ENCODE data around the gene ILDR2. TPM values are rescaled to one million over a fixed set of nuclear protein-coding genes. Genes with fewer than 3 reads are reported as not detected.

ILDR2 gene
- total RNA-seq, 4 donors from 2014 or later, result 1.1 to 5.4 (median 1.7) TPM

- intact Hi-C loops (cut with DNase I; ENCODE audit: low total_unique reads), result no loop called here
- no peak for DNase-seq
- Histone ChIP-seq H3K27me3 (no peaks in the 10 kb centered on the region), H3K4me1 (peaks cover 8 to 20% (median 17%) of the 10 kb centered on the region in 4 donors), H3K27ac (no peak overlapping the region), H3K9me3 (no peaks in the 10 kb centered on the region), H3K36me3 (peaks cover 0 to 5% (median 0%) of the 10 kb centered on the region in 4 donors), H3K4me3 (no peak overlapping the region)
- 96 to 100% methylated on average over 2 to 4 of the region's 4 CpGs for WGBS, 2 donors (ENCODE audit: low coverage in 1 of 2)
- TF ChIP-seq EP300 (IDR thresholded peaks at IDR 0.05; ENCODE audit: low read depth) (no peak), CTCF (IDR thresholded peaks at IDR 0.05) (no peak), POLR2AphosphoS5 (IDR thresholded peaks at IDR 0.05) (no peak), POLR2A (IDR thresholded peaks at IDR 0.05) (no peak)
- in situ Hi-C loops (cut with MboI; ENCODE audit: low pct_ligation_motif_present in 1 of 4, low pct_unique_long_range_greater_than_20kb in 1 of 4, low sequenced_read_pairs in 3 of 4), result no loop called here
Observed at GRCh38 chr1:166870584-166870983, 104.8 kb downstream of the ILDR2 start.

- no peak for TF ChIP-seq POLR2A (IDR thresholded peaks at IDR 0.05)
- no peak for TF ChIP-seq EP300 (IDR thresholded peaks at IDR 0.05; ENCODE audit: low read depth)
- no peak for TF ChIP-seq POLR2AphosphoS5 (IDR thresholded peaks at IDR 0.05)
- WGBS, 2 donors (ENCODE audit: low coverage in 1 of 2), result 66 to 83% methylated on average over 3 of the region's 3 CpGs
Observed at GRCh38 chr1:166869318-166870099, 105.8 kb downstream of the ILDR2 start.

DNA sequence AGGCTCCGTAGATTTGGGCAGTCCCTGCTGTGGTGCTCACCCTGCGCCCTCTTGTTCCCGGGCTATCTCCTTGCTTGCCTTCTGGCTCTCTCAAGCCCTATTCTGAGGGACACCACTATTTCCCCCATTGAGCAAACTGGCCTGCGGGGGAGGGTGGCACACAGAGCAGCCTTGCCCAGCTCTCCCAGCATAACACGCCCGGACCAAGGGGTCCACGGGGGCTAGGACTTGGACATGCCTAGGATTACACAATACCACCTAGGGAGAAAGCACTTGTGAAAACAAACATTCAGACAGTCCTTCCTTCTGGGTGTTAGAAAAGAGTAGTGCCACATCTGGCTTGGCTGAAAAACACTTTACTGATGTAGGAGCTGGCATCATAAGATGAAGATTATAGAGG lies 106.7 kb downstream of the ILDR2 start:
- Histone ChIP-seq H3K27me3 (no peaks in the 10 kb centered on the region), H3K27ac (no peak overlapping the region), H3K4me1 (peaks cover 0 to 9% (median 4%) of the 10 kb centered on the region in 4 donors), H3K4me3 (no peak overlapping the region), H3K36me3 (peaks cover 0 to 15% (median 6%) of the 10 kb centered on the region in 4 donors), H3K9me3 (no peaks in the 10 kb centered on the region)
- in situ Hi-C loops (cut with MboI; ENCODE audit: low pct_ligation_motif_present in 1 of 4, low pct_unique_long_range_greater_than_20kb in 1 of 4, low sequenced_read_pairs in 3 of 4) (no loop called here), intact Hi-C loops (cut with DNase I; ENCODE audit: low total_unique reads) (no loop called here)
- DNase-seq, result no peak
- TF ChIP-seq CTCF (IDR thresholded peaks at IDR 0.05) (no peak), POLR2AphosphoS5 (IDR thresholded peaks at IDR 0.05) (no peak), POLR2A (IDR thresholded peaks at IDR 0.05) (no peak), EP300 (IDR thresholded peaks at IDR 0.05; ENCODE audit: low read depth) (no peak)
- WGBS, 2 donors (ENCODE audit: low coverage in 1 of 2), result 81 to 89% methylated on average over 3 to 7 of the region's 7 CpGs

More at GRCh38 chr1:166869318-166870099, 105.8 kb downstream of the ILDR2 start:
- in situ Hi-C loops (cut with MboI; ENCODE audit: low pct_ligation_motif_present in 1 of 4, low pct_unique_long_range_greater_than_20kb in 1 of 4, low sequenced_read_pairs in 3 of 4), result no loop called here
- Histone ChIP-seq H3K4me3 (no peak overlapping the region), H3K27ac (no peak overlapping the region), H3K9me3 (no peaks in the 10 kb centered on the region), H3K36me3 (peaks cover 0 to 6% (median 2%) of the 10 kb centered on the region in 4 donors), H3K4me1 (peaks cover 0 to 10% (median 6%) of the 10 kb centered on the region in 4 donors), H3K27me3 (no peaks in the 10 kb centered on the region)
- no peak for DNase-seq
- intact Hi-C loops (cut with DNase I; ENCODE audit: low total_unique reads), result no loop called here

- intact Hi-C loops (cut with DNase I; ENCODE audit: low total_unique reads), result no loop called here
- no peaks in the 10 kb centered on the region for H3K9me3 ChIP-seq
- no peak for TF ChIP-seq POLR2AphosphoS5 (IDR thresholded peaks at IDR 0.05)
- no peak for TF ChIP-seq CTCF (IDR thresholded peaks at IDR 0.05)
- TF ChIP-seq POLR2A (IDR thresholded peaks at IDR 0.05), result no peak
- DNase-seq, result no peak
- H3K36me3 ChIP-seq, result peaks cover 0 to 31% (median 13%) of the 10 kb centered on the region in 4 donors
- H3K27ac ChIP-seq, result no peak overlapping the region
- in situ Hi-C loops (cut with MboI; ENCODE audit: low pct_ligation_motif_present in 1 of 4, low pct_unique_long_range_greater_than_20kb in 1 of 4, low sequenced_read_pairs in 3 of 4), result no loop called here
- no peaks in the 10 kb centered on the region for H3K4me1 ChIP-seq
- WGBS, 2 donors (ENCODE audit: low coverage in 1 of 2), result 87 to 95% methylated on average over 5 of the region's 5 CpGs
- H3K27me3 ChIP-seq, result no peaks in the 10 kb centered on the region
- no peak overlapping the region for H3K4me3 ChIP-seq
Observed at GRCh38 chr1:166865926-166866325, 109.4 kb downstream of the ILDR2 start.

All from transverse colon (tissue), 4 donors.